Neural progenitor cell (in vitro differentiated cells): ENCODE results near the gene PRCP. TPM values are rescaled to one million over a fixed set of nuclear protein-coding genes. Genes with fewer than 3 reads are reported as not detected.
A peak's percentile ranks its signal among the peaks of the same experiment; 100 is the strongest.
"Not testable (repeated sequence)": the region's sequence is repeated elsewhere in the genome, so short reads cannot be mapped to it uniquely, and the experiment has no call there.

ENCODE experiments used
- DNase-seq: peaks from one replicate; pipeline ENCODE4 v3.0.0-alpha.2; 2016; ENCODE audit warnings: low spot score
- H2AFZ ChIP-seq: fragments of 200-600 bp; sonication (generic); replicated peaks from 2 replicates; pipeline ENCODE4 v1.6.1; 2016; ENCODE audit warnings: antibody characterized with exemption
- H3F3A ChIP-seq: fragments of 200-600 bp; sonication (generic); 2 replicates; pipeline ENCODE4 v1.6.1; 2016; ENCODE audit warnings: antibody characterized with exemption, low read depth
- H3K27ac ChIP-seq: fragments of 200-600 bp; sonication (generic); 2 replicates; pipeline ENCODE4 v1.5.1; 2016; ENCODE audit warnings: mild to moderate bottlenecking
- H3K27me3 ChIP-seq: fragments of 200-600 bp; sonication (generic); 2 replicates; pipeline ENCODE4 v1.6.1; 2016; ENCODE audit warnings: mild to moderate bottlenecking, moderate library complexity
- H3K36me3 ChIP-seq: fragments of 200-600 bp; sonication (generic); 2 replicates; pipeline ENCODE4 v1.5.1; 2016
- H3K4me1 ChIP-seq: fragments of 200-600 bp; sonication (generic); 2 replicates; pipeline ENCODE4 v1.6.1; 2016; ENCODE audit warnings: mixed run types
- H3K4me2 ChIP-seq: fragments of 200-600 bp; sonication (generic); 2 replicates; pipeline ENCODE4 v1.6.1; 2016
- H3K4me3 ChIP-seq: fragments of 200-600 bp; sonication (generic); 2 replicates; pipeline ENCODE4 v1.5.1; 2016
- H3K79me2 ChIP-seq: fragments of 200-600 bp; sonication (generic); 2 replicates; pipeline ENCODE4 v1.6.1; 2016; ENCODE audit warnings: low read depth
- H3K9ac ChIP-seq: fragments of 200-600 bp; sonication (generic); 2 replicates; pipeline ENCODE4 v1.6.1; 2016
- H3K9me3 ChIP-seq: fragments of 200-600 bp; sonication (generic); 2 replicates; pipeline ENCODE4 v1.5.1; 2016; ENCODE audit warnings: low read depth
- H4K20me1 ChIP-seq: fragments of 200-600 bp; sonication (generic); 2 replicates; pipeline ENCODE4 v1.6.1; 2016; ENCODE audit warnings: low read depth
- H3K27ac Mint-ChIP-seq: 3 replicates; pipeline ENCODE4 v1.8.0; 2021; ENCODE audit warnings: mixed read lengths
- H3K27me3 Mint-ChIP-seq: 2 replicates; pipeline ENCODE4 v1.8.0; 2022; ENCODE audit warnings: low read depth, mild to moderate bottlenecking, inconsistent platforms, moderate library complexity, mixed read lengths; ENCODE audit not compliant: insufficient read depth
- H3K36me3 Mint-ChIP-seq: 3 replicates; pipeline ENCODE4 v1.8.0; 2021; ENCODE audit warnings: mixed read lengths
- H3K4me1 Mint-ChIP-seq: 3 replicates; pipeline ENCODE4 v1.8.0; 2021; ENCODE audit warnings: mixed read lengths
- H3K4me3 Mint-ChIP-seq: 3 replicates; pipeline ENCODE4 v1.8.0; 2021; ENCODE audit warnings: mild to moderate bottlenecking, moderate library complexity, mixed read lengths
- H3K9me3 Mint-ChIP-seq: 3 replicates; pipeline ENCODE4 v1.8.0; 2020; ENCODE audit warnings: mixed read lengths
- CTCF ChIP-seq: fragments of 200-600 bp; sonication (generic); IDR thresholded peaks from 2 replicates; pipeline ENCODE4 v1.5.1; 2017; ENCODE audit warnings: antibody characterized with exemption, mild to moderate bottlenecking
- EZH2 ChIP-seq: fragments of 200-600 bp; sonication (generic); IDR thresholded peaks from 2 replicates; pipeline ENCODE4 v1.6.1; 2017; ENCODE audit warnings: antibody characterized with exemption, mild to moderate bottlenecking, moderate library complexity
- EZH2phosphoT487 ChIP-seq: fragments of 200-600 bp; sonication (generic); IDR thresholded peaks from 2 replicates; pipeline ENCODE4 v1.6.1; 2017; ENCODE audit warnings: antibody characterized with exemption
- total RNA-seq: library from RNA; depleted of rRNA; stranded (reverse); fragments of >200 nt; gene quantifications from 2 replicates; pipeline ENCODE4 v1.2.3, GENCODE V29; 2015; ENCODE audit warnings: low replicate concordance

The PRCP gene
- total RNA-seq, 1 donor from 2014 or later: 67.4 TPM

GRCh38 chr11:82944198-82944597 is 44.0 kb upstream of the PRCP start:
- DNase-seq: peak; percentile 11
- Mint-ChIP-seq H3K27ac (no peak overlapping the region), H3K27me3 (no peaks in the 10 kb centered on the region), H3K9me3 (no peaks in the 10 kb centered on the region), H3K36me3 (no peaks in the 10 kb centered on the region), H3K4me3 (no peak overlapping the region), H3K4me1 (no peaks in the 10 kb centered on the region)
- H3K4me2 ChIP-seq: no peak overlapping the region
- no peak for TF ChIP-seq EZH2phosphoT487
- TF ChIP-seq CTCF: no peak
- no peak for TF ChIP-seq EZH2
- H2AFZ ChIP-seq: no peak overlapping the region
- H3K9ac ChIP-seq: no peak overlapping the region
- H4K20me1 ChIP-seq: no peaks in the 10 kb centered on the region
- H3F3A ChIP-seq: no peaks in the 10 kb centered on the region
- H3K79me2 ChIP-seq: no peaks in the 10 kb centered on the region
- H3K27me3 ChIP-seq: no peaks in the 10 kb centered on the region
- no peaks in the 10 kb centered on the region for H3K9me3 ChIP-seq
- no peak overlapping the region for H3K4me3 ChIP-seq
- no peaks in the 10 kb centered on the region for H3K36me3 ChIP-seq
- no peaks in the 10 kb centered on the region for H3K4me1 ChIP-seq
- no peak overlapping the region for H3K27ac ChIP-seq

- H3K4me2 ChIP-seq, H3K4me1 Mint-ChIP-seq, H2AFZ ChIP-seq, H3K4me1 ChIP-seq, H4K20me1 ChIP-seq, H3K36me3 ChIP-seq, H3K4me3 ChIP-seq, H3K27me3 Mint-ChIP-seq, H3K9me3 Mint-ChIP-seq, H3K79me2 ChIP-seq, H3K9me3 ChIP-seq, H3K27ac ChIP-seq, H3K27ac Mint-ChIP-seq, H3F3A ChIP-seq, DNase-seq, H3K36me3 Mint-ChIP-seq, H3K4me3 Mint-ChIP-seq, H3K27me3 ChIP-seq, H3K9ac ChIP-seq: not testable (repeated sequence)
Measured at GRCh38 chr11:82943430-82943829, 43.2 kb upstream of the PRCP start.

DNA sequence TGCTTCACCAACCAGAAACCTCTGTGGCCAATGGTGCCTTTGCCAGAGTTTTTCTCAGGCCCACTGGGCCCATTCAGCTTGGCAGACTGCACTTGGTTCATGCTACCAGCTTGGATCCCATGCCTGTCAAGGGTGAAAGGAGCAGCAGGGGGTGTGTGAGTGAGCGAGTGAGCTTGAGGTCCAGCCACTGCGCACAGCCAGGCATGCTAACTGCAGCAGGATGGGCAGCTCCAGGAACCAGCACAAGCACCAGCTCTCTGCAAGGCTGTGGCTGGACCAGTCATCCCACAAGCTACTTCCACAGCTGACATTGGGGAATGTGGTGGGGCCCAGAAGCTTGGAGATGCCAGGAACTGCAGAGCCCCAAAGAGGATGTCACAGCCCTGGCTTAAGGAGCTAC is 42.1 kb upstream of the PRCP start:
- no peak overlapping the region for H3K27ac Mint-ChIP-seq
- Histone ChIP-seq H3K27me3 (no peaks in the 10 kb centered on the region), H3K9ac (no peak overlapping the region), H3K4me1 (no peaks in the 10 kb centered on the region), H3K9me3 (no peaks in the 10 kb centered on the region), H2AFZ (no peak overlapping the region), H3K36me3 (no peaks in the 10 kb centered on the region), H3K79me2 (no peaks in the 10 kb centered on the region), H3K4me2 (no peak overlapping the region), H4K20me1 (no peaks in the 10 kb centered on the region), H3K27ac (no peak overlapping the region), H3F3A (no peaks in the 10 kb centered on the region), H3K4me3 (no peak overlapping the region)
- no peaks in the 10 kb centered on the region for H3K9me3 Mint-ChIP-seq
- no peak for DNase-seq
- H3K27me3 Mint-ChIP-seq: no peaks in the 10 kb centered on the region
- no peak overlapping the region for H3K4me3 Mint-ChIP-seq
- no peaks in the 10 kb centered on the region for H3K36me3 Mint-ChIP-seq
- no peak for TF ChIP-seq EZH2
- no peak for TF ChIP-seq CTCF
- TF ChIP-seq EZH2phosphoT487: no peak
- no peaks in the 10 kb centered on the region for H3K4me1 Mint-ChIP-seq

DNA sequence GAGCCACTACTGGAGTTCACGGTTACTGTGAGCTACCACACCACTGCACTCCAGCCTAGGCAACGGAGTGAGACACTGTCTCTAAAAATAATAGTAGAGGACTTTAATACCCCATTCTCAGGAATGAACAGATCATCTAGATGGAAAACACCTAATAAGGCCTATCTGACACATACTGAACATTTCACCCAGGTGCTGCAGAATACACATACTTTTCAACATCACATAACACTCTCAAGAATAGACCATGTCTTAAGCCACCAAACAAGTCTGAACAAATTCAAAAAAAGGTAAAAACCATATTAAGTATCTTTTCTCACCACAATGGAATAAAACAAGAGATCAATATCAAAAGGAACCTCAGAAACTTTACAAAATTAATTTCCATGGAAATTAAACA is 39.2 kb upstream of the PRCP start:
- H3K27me3 Mint-ChIP-seq: no peaks in the 10 kb centered on the region
- H3K36me3 Mint-ChIP-seq: peaks cover 3% of the 10 kb centered on the region

More for the DNA sequence above, 39.2 kb upstream of the PRCP start:
- Histone ChIP-seq H3K9me3 (no peaks in the 10 kb centered on the region), H3K27me3 (no peaks in the 10 kb centered on the region), H3K9ac (no peak overlapping the region), H3K79me2 (no peaks in the 10 kb centered on the region), H3F3A (no peaks in the 10 kb centered on the region), H3K4me1 (no peaks in the 10 kb centered on the region), H4K20me1 (no peaks in the 10 kb centered on the region), H3K4me3 (no peak overlapping the region), H3K4me2 (no peak overlapping the region), H3K27ac (no peak overlapping the region), H3K36me3 (no peaks in the 10 kb centered on the region), H2AFZ (no peak overlapping the region)
- Mint-ChIP-seq H3K4me1 (no peaks in the 10 kb centered on the region), H3K9me3 (no peaks in the 10 kb centered on the region), H3K4me3 (no peak overlapping the region), H3K27ac (no peak overlapping the region)
- TF ChIP-seq CTCF: no peak
- DNase-seq: no peak
